ENCODE measurements around the gene HIVEP2. TPM values are rescaled to one million over a fixed set of nuclear protein-coding genes. Genes with fewer than 3 reads are reported as not detected.

The HIVEP2 gene
- total RNA-seq, 1 experiment from 2014 or later: 4.2 TPM

GRCh38 chr6:142863981-142864380 is 81.0 kb downstream of the HIVEP2 start:
- no peaks in the 10 kb centered on the region for H3K23me2 ChIP-seq (ENCODE audit: insufficient read length, low read depth, low read length, poor library complexity, severe bottlenecking)
- H3K4me2 ChIP-seq (ENCODE audit: insufficient read depth, insufficient read length, low read length): no peak overlapping the region
- DNase-seq: no peak
- no peaks in the 10 kb centered on the region for H3K9me3 ChIP-seq (ENCODE audit: control insufficient read depth, low read depth, low read length)
- H2BK5ac ChIP-seq (ENCODE audit: insufficient read length, low read length): no peak overlapping the region
- WGBS (ENCODE audit: extremely low coverage, insufficient read length, low lambda C conversion rate): no CpG with 5 or more reads among the region's 2 CpGs
- no peaks in the 10 kb centered on the region; the same call in 1 of the 2 replicates for H3K79me2 ChIP-seq (ENCODE audit: insufficient read depth, low read length)
- no peak overlapping the region for H4K91ac ChIP-seq (ENCODE audit: insufficient read length, low read depth, low read length)
- H2BK12ac ChIP-seq (ENCODE audit: insufficient read length, low read depth, low read length): no peak overlapping the region
- Mint-ChIP-seq H3K4me3 (no peak overlapping the region), H3K4me1 (peaks cover 12 to 15% of the 10 kb centered on the region in 2 experiments), H3K27ac (peak overlapping the region in 2 of 3 experiments; percentile 49 to 66; a peak in 3 of 7 replicates), H3K9me3 (peaks cover 0 to 3% of the 10 kb centered on the region in 2 experiments; a peak in 2 of 5 replicates), H3K36me3 (ENCODE audit: insufficient read depth in 1 of 3, low read depth in 3 of 3) (peaks cover 3 to 10% (median 8%) of the 10 kb centered on the region in 3 experiments; a peak in 5 of 7 replicates), H3K27me3 (ENCODE audit: low read depth) (no peaks in the 10 kb centered on the region)
- no peaks in the 10 kb centered on the region for H3K79me1 ChIP-seq (ENCODE audit: insufficient read depth, low read depth, low read length, poor library complexity, severe bottlenecking)
- no peaks in the 10 kb centered on the region; the same call in 1 of the 2 replicates for H3K4me1 ChIP-seq (ENCODE audit: insufficient read depth, low read length)
- no peak overlapping the region for H2BK20ac ChIP-seq (ENCODE audit: low read depth, low read length, poor library complexity, severe bottlenecking)
- no peak overlapping the region for H3K14ac ChIP-seq (ENCODE audit: insufficient read depth, low read length)
- no peak overlapping the region for H3T11ph ChIP-seq (ENCODE audit: low read length)
- no peak overlapping the region for H2AK5ac ChIP-seq (ENCODE audit: insufficient read length, low read length)
- H3K18ac ChIP-seq (ENCODE audit: insufficient read length, low read depth, low read length): no peak overlapping the region
- no peak overlapping the region for H4K5ac ChIP-seq (ENCODE audit: insufficient read length, low read depth, low read length)
- no peaks in the 10 kb centered on the region for H4K20me1 ChIP-seq (ENCODE audit: control insufficient read depth, insufficient read depth, insufficient read length)
- H3K27me3 ChIP-seq (ENCODE audit: insufficient read depth, low read length): no peaks in the 10 kb centered on the region
- no peak overlapping the region for H3K9ac ChIP-seq (ENCODE audit: extremely low read depth, insufficient read length, low read length)
- no peak overlapping the region for H2BK15ac ChIP-seq (ENCODE audit: low read depth, low read length)
- H3K4ac ChIP-seq (ENCODE audit: low read depth, low read length): no peak overlapping the region
- no peak overlapping the region for H3K27ac ChIP-seq (ENCODE audit: insufficient read length, low read depth, low read length)
- no peak overlapping the region for H2AFZ ChIP-seq (ENCODE audit: low read length)
- TF ChIP-seq, protein P1, sequence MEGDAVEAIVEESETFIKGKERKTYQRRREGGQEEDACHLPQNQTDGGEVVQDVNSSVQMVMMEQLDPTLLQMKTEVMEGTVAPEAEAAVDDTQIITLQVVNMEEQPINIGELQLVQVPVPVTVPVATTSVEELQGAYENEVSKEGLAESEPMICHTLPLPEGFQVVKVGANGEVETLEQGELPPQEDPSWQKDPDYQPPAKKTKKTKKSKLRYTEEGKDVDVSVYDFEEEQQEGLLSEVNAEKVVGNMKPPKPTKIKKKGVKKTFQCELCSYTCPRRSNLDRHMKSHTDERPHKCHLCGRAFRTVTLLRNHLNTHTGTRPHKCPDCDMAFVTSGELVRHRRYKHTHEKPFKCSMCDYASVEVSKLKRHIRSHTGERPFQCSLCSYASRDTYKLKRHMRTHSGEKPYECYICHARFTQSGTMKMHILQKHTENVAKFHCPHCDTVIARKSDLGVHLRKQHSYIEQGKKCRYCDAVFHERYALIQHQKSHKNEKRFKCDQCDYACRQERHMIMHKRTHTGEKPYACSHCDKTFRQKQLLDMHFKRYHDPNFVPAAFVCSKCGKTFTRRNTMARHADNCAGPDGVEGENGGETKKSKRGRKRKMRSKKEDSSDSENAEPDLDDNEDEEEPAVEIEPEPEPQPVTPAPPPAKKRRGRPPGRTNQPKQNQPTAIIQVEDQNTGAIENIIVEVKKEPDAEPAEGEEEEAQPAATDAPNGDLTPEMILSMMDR (conservative IDR thresholded peaks at IDR 0.05): peak; percentile 15; the same call in 1 of the 3 replicates
- no peak overlapping the region for H3K23ac ChIP-seq (ENCODE audit: insufficient read length, low read depth, low read length)
- H2BK120ac ChIP-seq (ENCODE audit: low read depth, low read length, poor library complexity, severe bottlenecking): no peak overlapping the region
- no peak overlapping the region for H3K56ac ChIP-seq (ENCODE audit: insufficient read length, low read depth, low read length)
- H4K8ac ChIP-seq (replicated peaks; ENCODE audit: insufficient read length, low read depth, low read length): no peak overlapping the region
